Coronary artery (tissue), 2 donors: ENCODE results near the gene PRIM2.
A peak's percentile ranks its signal among the peaks of the same experiment; 100 is the strongest.
"Not testable (repeated sequence)": the region's sequence is repeated elsewhere in the genome, so short reads cannot be mapped to it uniquely, and the experiment has no call there.

Experiments used
- DNase-seq: peaks from one replicate; pipeline ENCODE4 v3.0.0-alpha.2; 2017; ENCODE audit warnings: low spot score
- H3K27ac ChIP-seq, 2 donors: fragments of 200-600 bp; sonication (generic); one replicate each; pipeline ENCODE4 v1.5.1; 2016 to 2019
- H3K4me3 ChIP-seq: fragments of 200-600 bp; sonication (generic); 2 replicates; pipeline ENCODE4 v1.5.1; 2016; ENCODE audit warnings: mild to moderate bottlenecking, moderate library complexity
- TF ChIP-seq, protein P1 (sequence below): fragments of 200-600 bp; sonication (generic); IDR thresholded peaks from one replicate; pipeline ENCODE4 v1.5.1; 2019; ENCODE audit warnings: antibody characterized with exemption

Gene PRIM2

DNA sequence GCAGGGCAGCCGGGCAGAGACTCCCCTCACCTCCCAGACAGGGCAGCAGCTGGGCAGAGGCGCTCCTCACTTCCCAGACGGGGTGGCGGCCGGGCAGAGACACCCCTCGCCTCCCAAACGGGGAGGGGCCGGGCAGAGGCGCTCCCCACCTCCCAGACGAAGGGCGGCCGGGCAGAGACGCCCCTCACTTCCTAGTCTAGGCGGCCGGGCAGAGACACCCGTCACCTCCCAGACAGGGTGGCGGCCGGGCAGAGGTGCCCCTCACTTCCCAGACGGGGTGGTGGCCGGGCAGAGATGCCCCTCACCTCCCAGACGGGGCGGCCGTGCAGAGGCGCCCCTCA is 6.6 kb upstream of the PRIM2 start:
- H3K27ac ChIP-seq, result no peak overlapping the region
- no peak for DNase-seq

DNA sequence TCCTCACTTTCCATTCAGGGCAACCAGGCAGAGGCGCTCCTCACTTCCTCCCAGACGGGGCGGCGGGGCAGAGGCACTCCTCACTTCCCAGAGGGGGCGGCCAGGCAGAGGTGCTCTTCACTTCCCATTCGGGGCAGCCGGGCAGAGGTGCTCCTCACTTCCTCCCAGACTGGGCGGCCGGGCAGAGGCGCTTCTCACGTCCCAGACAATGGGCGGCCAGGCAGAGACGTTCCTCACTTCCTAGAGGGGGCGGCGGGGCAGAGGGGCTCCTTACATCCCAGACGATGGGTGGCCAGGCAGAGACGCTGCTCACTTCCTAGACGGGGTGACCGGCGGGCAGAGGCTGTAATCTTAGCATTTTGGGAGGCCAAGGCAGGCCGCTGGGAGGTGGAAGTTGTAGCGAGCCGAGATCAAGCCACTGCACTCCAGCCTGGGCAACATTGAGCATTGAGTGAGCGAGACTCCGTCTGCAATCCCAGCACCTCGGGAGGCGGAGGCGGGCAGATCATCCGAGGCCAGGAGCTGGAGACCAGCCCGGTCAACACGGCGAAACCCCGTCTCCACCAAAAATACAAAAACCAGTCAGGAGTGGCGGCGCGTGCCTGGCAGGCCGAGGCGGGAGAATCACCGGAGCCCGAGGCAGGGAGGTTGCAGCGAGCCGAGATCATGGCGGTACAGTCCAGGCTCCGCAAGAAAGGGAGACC is 6.0 kb upstream of the PRIM2 start:
- not testable (repeated sequence) for H3K27ac ChIP-seq

More for the DNA sequence above, 6.6 kb upstream of the PRIM2 start:
- TF ChIP-seq, protein P1, sequence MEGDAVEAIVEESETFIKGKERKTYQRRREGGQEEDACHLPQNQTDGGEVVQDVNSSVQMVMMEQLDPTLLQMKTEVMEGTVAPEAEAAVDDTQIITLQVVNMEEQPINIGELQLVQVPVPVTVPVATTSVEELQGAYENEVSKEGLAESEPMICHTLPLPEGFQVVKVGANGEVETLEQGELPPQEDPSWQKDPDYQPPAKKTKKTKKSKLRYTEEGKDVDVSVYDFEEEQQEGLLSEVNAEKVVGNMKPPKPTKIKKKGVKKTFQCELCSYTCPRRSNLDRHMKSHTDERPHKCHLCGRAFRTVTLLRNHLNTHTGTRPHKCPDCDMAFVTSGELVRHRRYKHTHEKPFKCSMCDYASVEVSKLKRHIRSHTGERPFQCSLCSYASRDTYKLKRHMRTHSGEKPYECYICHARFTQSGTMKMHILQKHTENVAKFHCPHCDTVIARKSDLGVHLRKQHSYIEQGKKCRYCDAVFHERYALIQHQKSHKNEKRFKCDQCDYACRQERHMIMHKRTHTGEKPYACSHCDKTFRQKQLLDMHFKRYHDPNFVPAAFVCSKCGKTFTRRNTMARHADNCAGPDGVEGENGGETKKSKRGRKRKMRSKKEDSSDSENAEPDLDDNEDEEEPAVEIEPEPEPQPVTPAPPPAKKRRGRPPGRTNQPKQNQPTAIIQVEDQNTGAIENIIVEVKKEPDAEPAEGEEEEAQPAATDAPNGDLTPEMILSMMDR, result no peak
- H3K4me3 ChIP-seq, result no peak overlapping the region

DNA sequence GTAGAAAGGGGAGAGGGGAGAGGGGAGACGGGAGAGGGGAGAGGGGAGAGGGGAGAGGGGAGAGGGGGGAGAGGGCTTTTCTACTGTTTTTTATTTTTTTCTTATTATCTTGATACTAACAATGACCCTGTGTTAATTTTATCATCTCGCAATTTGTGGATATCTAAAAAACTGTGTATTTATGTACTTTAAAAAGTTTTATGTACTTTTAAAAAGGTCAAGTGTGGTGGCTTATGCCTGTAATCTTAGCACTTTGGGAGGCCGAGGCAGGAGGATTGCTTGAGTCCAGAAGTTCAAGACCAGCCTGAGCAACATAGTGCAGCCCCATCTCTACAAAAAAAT is 5.5 kb upstream of the PRIM2 start:
- TF ChIP-seq, protein P1, result no peak
- Histone ChIP-seq H3K27ac (no peak overlapping the region), H3K4me3 (no peak overlapping the region)
- DNase-seq, result no peak

More for the DNA sequence above, 6.0 kb upstream of the PRIM2 start:
- not testable (repeated sequence) for H3K4me3 ChIP-seq, DNase-seq

DNA sequence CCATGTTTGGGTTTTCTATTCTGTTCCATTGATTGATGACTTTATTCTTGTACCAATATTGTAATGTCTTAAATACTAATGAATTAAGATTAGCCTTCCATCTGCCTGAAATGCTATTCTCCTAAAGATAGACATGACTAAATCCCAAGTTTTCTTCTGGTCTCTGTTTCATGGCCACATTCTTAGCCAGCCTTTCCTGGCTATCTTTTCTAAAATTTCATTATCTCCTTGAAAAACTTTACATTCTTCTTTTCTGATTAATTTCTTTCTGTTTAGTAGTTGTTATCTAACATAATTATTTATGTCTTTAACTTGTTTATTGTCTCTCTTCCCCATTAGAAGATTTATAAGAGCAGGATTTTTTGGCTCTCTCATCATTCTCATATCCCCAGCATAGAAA is 4.4 kb upstream of the PRIM2 start:
- H3K27ac ChIP-seq, result peak overlapping the region; percentile 79 to 86
- no peak for DNase-seq
- H3K4me3 ChIP-seq, result no peak overlapping the region
- TF ChIP-seq, protein P1, result no peak

DNA sequence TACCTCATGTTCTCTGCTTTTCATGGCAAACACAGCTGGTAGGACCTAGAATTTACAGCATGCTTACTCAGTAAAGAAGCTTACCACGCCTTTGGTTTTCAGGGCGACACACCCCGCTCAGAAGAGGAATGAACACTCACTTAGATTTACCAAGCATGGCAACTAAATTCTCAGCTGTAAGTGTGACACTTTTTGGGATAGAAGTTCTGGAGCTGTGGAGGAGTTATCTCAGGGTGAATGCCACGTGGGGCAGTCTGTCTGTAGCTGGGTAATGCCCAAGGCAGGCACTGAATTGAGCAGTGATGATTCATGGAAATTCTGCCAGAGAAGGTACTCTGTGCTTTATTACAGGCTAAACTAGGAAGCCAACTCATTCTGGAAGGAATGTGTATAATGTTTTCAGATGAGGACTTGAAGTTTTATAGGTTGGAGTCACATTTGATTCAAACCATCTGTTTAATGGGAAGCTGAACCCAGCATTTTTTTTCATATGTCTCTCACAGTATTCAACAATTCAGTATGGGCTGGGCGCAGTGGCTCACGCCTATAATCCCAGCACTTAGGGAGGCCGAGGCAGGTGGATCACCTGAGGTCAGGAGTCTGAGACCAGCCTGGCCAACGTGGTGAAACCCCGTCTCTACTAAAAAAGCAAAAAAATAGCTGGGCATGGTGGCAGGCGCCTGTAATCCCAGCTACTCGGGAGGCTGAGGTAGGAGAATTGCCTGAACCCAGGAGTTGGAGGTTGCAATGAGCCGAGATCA is 3.5 kb upstream of the PRIM2 start:
- peak; percentile 84 for DNase-seq
- H3K4me3 ChIP-seq, result peak overlapping the region; percentile 30
- TF ChIP-seq, protein P1, result no peak
- peak overlapping the region; percentile 79 to 86 for H3K27ac ChIP-seq

DNA sequence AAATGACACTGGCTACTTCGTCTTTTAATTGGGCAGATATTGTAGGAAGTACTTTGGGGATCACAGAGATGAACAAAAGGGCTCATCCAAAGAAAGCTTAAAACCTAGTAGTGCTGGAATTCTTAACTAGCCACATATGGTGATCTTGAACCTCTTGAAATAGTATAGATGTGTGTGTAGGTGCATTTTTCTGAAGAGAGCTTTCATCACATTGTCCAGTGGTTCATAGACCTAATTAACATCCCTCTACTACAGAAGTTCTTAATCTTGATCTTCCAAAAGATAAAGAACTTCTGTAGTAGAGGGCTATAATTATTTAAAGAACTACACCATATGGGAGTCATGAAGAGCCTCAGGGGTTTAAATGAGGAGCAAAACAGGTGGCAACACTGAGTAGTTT is 2.3 kb upstream of the PRIM2 start:
- TF ChIP-seq, protein P1, result no peak
- no peak overlapping the region for H3K4me3 ChIP-seq
- DNase-seq, result no peak
- peak overlapping the region in 1 of 2 donors; percentile 86 for H3K27ac ChIP-seq

DNA sequence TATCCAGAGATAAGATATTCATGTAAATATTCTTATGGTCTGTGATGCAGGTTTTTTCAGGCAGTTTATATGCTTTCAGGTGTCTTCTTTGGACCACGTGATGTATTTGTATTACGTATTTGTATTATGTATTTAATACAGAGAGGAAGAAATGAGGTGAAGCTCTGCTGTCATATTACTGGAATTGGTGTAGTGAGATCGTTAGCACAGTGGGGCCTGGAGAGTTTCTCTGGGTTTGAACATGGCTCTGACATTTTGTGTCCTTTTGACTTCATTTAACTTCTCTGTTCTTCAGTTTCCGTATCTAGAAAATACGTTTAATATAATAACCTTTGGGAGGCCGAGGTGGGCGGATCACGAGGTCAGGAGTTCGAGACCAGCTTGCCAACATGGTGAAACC is 1.6 kb upstream of the PRIM2 start:
- Histone ChIP-seq H3K27ac (peak overlapping the region in 1 of 2 donors; percentile 71), H3K4me3 (no peak overlapping the region)
- TF ChIP-seq, protein P1, result no peak
- DNase-seq, result no peak
